Glomerular visceral epithelial cell (primary cell): Measurements from ENCODE around the gene MSLN.

Experiments used
- DNase-seq: peaks from one replicate; pipeline ENCODE4 v3.0.0-alpha.2; 2016; ENCODE audit errors: extremely low spot score

MSLN gene

DNA sequence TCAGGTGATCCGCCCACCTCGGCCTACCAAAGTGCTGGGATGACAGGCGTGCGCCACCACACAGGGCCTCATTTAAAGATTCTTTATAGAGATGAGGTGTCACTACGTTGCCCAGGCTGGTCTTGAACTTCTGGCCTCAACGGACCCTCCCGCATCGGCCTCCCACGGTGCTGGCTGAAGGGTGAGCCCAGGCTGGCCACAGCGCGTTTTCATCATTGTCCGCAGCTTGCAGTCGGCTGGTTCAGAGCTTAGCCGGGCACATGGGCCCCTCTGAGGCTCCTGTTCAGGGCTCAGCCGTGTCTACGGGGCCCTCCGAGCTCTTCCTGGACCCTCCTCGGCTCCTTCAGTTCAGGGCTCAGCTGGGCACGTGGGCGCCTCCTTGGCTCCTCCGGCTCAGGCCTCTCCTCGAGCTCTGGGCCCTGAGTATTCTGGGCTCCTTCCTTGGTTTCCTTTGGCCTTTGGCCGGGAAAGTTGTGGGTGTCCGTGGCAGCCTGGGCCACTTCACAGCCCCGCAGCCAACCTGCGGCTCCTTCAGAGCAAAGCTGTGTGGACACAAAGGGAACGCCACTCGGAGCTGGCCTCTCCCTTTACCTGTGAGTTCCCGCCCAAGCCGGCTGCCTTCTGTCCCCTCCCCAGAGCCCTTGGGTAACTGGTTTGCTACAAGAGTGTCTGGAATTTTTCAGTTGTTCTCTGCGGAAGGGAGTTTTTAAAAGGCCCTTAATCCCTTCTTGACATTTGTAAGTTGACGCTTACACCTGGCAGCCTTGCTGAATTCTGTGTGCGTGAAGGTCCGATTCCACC is 1.2 kb upstream of the MSLN start:
- no peak for DNase-seq

DNA sequence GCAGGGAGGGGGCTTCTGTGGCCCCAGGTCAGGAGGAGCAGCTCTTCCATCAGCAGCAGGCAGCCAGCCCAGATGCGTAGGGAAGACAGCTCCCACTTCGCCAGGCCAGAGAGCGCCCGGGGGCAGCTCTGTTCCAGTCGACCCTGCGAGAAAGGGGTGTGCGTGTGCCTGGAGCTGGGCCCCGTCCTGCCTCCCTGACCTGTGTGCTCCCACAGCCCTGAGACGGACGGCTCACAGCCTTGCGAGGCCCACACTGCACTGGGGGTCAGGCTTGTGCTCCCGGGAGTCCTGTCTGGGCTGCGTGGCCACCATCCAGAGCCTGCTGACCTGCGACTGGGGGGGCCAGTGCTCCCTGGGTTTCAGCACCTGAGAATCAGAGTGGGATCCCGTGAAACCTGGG is 469 bp upstream of the MSLN start:
- DNase-seq, result no peak

DNA sequence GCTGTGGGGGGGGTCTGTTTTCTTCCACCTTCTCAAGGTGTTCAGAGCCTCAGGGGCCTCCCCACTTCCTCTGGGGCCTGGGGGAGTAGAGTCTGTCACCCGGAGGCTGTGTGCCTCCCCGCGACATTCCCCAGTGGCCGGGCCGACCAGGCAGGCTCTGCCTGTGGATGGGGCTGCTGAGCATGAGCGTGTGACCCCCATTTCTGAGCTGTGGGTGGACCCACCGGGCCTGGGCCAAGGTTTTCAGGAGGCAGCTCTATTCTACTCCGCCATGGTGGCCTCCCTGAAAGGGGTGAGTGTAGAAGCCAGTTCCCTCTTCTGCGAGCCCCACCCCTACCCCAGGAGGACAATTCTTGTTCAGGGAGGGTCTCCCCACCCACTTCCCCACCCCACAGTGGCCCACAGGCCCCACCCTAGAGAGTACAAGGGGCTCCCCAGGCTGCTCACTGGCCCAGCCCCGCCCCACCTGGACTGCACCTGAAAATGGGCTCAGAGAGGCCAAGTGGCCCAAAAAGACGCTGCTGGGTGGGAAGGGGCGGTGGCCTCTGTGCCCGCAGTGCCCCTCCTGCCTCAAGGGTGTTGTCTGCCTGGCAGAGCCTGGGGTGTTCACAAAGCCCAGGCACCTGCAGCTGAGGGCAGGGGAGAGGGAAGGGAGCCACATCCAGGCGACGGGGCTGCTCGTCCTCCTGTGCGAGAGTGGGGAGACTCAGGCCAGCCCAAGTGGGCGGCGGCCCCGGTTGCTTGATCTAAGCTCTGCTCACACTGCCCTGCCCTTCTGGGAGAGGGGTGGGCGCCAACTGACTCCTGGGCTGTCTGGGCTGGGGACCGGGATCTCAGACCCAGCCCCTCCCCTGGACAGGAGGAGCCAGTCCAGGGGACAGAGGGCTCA is 1.3 kb downstream of the MSLN start:
- DNase-seq, result no peak

DNA sequence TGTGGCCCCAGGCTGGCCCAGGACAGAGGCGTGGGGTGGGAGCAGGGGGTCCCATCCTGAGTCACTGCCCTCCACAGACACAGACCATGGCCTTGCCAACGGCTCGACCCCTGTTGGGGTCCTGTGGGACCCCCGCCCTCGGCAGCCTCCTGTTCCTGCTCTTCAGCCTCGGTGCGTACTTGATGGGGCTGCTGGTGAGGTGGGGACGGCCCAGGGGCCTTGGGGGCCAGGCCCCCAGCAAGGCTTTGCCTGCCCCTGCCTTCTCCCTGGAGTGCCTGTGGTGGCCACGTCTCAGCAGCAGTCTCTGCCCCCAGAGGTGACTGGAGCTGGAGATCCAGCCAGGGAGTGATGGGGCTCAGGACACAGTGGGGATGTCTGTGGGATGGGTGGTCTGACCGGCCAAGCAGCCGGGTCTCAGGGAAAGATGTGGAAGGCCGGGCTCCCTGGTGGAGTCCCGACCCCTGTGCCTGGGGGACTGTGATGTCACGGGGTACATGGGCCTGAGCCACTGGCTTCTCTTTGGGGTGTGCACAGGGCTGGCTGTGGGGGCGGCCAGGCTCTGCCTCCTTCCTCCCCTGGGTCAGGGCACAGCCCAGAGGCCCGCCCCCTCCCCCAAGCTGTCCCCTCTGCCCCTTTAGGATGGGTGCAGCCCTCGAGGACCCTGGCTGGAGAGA is 2.2 kb downstream of the MSLN start:
- no peak for DNase-seq

DNA sequence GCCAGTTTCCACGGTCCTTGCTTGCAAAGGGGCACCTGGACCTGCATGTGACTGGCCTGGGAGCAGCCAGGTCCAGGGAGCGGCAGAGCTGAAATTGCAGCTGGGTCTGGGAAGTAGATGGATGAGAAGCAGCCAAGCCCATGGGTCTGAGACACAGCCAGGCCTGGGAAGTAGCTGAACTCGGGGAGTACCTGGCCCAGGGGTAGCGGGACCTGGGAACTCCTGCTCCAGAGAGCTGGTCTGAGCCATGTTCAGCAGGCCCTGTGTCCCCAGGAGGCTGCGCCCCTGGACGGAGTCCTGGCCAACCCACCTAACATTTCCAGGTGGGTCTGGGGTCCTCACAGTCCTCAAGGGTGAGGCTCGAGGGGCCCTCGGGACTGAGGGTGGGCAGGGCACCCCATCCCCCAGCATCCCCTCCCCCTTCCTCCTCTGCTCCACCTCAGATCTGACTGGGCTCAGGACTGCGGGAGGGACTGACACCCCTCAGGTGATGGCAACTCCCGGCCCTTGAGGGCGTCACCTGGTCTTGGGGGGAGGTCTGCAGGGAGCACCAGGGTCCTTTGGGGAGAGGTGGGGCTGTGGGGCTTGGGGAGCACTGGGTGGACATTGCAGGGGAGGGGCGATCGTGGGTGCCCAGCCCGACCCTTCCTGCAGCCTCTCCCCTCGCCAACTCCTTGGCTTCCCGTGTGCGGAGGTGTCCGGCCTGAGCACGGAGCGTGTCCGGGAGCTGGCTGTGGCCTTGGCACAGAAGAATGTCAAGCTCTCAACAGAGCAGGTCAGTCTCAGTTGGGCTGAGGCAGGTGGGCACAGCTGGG is 3.0 kb downstream of the MSLN start:
- DNase-seq, result no peak

DNA sequence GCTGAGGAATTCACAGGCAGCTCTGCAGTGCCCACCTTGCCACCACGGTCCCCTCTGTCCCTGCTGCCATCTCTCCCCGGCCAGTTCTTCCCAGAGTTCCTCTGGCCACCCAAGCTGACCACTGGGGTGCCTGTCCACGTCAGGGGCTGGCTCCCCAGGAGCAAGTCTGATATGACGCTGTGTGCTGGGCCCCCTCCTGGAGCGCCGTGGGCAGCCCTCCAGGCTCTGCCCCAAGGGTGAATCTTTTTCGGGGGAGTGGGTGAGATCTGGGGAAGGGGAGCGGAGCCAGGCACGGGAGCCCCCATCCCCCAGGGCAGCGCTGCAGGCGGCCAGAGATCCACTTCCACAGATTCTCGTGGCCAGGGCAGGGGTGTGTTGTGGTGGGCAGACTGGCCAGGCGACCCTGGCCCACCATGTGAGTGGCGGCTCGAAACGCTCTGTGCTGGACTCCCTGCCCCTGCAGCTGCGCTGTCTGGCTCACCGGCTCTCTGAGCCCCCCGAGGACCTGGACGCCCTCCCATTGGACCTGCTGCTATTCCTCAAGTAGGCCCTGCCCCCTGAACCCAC is 3.7 kb downstream of the MSLN start:
- no peak for DNase-seq

DNA sequence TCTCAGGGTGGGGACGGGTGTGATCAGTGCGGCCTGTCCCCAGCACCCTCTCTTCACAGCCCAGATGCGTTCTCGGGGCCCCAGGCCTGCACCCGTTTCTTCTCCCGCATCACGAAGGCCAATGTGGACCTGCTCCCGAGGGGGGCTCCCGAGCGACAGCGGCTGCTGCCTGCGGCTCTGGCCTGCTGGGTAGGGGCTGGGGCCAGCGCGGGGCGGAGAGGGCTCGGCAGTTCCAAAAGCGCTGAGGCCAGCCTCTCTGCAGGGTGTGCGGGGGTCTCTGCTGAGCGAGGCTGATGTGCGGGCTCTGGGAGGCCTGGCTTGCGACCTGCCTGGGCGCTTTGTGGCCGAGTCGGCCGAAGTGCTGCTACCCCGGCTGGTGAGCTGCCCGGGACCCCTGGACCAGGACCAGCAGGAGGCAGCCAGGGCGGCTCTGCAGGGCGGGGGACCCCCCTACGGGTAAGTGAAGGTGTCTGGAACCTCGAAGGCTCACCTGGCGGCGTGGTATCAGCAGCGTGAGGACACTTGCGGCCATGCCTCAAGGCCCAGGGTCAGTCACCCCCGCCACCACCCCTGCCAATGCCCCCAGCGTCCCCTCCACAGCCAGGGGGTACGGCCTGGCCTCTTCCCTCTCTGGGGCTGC is 4.4 kb downstream of the MSLN start:
- no peak for DNase-seq

DNA sequence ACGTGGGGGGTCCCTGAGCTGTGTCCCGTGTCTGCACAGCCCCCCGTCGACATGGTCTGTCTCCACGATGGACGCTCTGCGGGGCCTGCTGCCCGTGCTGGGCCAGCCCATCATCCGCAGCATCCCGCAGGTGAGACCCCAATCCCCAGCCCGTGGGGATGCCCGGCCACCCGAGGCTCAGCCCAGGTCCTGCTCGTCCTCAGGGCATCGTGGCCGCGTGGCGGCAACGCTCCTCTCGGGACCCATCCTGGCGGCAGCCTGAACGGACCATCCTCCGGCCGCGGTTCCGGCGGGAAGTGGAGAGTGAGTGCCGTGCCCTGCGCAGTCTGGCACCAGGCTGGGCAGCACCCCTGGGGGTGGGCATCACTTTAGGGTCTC is 4.9 kb downstream of the MSLN start:
- DNase-seq, result no peak

DNA sequence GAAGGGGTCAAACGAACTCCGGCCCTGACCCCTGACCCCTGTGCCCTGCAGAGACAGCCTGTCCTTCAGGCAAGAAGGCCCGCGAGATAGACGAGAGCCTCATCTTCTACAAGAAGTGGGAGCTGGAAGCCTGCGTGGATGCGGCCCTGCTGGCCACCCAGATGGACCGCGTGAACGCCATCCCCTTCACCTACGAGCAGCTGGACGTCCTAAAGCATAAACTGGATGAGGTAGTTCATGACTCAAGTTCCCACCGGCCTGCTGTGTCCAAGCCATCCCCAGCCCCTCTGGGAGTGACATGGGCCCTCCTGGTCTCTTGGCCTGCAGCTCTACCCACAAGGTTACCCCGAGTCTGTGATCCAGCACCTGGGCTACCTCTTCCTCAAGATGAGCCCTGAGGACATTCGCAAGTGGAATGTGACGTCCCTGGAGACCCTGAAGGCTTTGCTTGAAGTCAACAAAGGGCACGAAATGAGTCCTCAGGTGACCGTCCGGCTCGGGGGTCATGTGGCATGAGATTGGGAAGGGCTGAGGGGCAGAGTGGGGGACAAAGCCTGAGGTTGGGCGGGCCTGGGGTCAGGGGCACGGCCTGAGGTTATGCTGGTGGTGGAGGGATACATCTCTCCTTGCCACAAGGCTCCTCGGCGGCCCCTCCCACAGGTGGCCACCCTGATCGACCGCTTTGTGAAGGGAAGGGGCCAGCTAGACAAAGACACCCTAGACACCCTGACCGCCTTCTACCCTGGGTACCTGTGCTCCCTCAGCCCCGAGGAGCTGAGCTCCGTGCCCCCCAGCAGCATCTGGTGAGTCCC is 5.7 kb downstream of the MSLN start:
- no peak for DNase-seq

DNA sequence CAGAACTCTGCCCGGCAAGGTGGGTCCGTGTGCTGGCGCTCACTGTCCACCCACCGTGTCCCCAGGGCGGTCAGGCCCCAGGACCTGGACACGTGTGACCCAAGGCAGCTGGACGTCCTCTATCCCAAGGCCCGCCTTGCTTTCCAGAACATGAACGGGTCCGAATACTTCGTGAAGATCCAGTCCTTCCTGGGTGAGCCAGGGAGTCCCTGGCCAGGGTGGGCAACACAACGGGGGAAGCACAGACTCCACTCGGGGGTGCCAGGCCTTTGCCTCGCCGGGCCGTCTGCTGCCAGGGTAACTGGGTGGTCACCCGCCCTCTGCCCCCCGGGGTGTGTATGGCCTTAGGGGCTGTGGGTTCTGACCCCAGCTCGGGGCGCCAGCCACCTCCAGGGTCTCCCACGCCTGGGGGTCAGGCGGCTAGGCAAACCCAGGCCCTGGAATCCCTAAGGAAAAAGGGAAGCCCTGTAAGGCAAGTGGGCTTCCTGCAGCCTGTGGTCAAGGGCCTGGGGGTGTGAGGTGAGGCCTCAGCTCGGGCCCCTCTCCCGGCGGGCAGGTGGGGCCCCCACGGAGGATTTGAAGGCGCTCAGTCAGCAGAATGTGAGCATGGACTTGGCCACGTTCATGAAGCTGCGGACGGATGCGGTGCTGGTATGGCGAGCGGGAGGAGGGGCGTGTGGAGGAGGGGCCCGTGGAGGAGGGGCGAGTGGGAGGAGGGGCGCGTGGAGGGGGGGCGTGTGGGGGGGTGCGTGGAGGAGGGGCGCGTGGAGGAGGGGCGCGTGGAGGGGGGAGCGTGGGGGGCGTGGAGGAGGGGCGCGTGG is 6.5 kb downstream of the MSLN start:
- DNase-seq, result no peak

DNA sequence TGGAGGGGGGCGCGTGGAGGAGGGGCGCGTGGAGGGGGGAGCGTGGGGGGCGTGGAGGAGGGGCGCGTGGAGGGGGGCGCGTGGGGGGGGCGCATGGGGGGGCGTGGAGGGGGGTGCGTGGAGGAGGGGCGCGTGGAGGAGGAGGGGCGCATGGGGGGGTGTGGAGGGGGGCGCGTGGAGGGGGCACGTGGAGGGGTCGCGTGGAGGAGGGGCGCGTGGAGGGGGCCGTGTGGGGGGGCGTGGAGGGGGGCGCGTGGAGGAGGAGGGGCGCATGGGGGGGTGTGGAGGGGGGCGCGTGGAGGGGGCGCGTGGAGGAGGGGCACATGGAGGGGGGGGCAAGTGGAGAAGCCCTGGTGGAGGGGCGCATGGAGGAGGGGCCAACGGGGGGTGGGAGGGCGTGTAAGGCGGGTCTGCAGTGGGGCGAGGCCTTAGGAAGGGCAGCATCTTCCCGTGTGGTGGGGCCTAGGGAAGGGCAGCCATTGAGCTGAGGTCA is 7.3 kb downstream of the MSLN start:
- DNase-seq, result no peak

DNA sequence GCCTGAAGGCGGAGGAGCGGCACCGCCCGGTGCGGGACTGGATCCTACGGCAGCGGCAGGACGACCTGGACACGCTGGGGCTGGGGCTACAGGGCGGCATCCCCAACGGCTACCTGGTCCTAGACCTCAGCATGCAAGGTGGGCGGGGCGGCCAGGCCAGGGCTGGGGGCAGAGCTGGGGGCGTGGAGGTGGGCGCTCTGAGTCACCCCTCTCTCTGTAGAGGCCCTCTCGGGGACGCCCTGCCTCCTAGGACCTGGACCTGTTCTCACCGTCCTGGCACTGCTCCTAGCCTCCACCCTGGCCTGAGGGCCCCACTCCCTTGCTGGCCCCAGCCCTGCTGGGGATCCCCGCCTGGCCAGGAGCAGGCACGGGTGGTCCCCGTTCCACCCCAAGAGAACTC is 7.9 kb downstream of the MSLN start:
- no peak for DNase-seq

DNA sequence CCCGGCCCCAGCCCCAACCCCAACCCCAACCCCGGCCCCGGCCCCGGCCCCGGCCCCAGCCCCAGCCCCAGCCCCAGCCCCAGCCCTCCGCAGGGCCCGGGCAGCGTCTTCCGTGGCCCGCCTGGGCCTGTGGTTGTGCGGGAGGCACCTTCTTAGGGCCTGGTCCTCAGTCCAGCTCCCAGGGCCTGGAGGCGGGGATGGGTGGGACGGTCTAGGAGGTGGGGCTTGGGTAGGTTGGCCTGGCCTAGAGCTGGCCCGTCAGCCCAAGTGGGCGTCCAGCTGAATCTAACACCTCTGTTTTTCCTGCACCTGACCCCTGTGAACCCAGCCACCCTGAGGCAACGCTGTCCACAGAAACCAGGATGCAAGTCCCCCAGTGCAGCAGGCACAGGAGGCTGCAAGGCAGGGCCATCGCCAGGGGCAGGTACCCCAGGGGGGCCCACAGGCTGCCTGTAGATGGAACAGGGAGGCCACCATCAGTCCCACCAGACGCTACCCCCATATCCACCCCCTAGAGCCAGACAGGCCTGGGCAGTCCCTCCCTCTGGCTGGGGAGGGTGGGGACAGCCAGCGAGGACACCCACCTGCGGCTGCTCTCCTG is 8.8 kb downstream of the MSLN start:
- DNase-seq, result no peak

DNA sequence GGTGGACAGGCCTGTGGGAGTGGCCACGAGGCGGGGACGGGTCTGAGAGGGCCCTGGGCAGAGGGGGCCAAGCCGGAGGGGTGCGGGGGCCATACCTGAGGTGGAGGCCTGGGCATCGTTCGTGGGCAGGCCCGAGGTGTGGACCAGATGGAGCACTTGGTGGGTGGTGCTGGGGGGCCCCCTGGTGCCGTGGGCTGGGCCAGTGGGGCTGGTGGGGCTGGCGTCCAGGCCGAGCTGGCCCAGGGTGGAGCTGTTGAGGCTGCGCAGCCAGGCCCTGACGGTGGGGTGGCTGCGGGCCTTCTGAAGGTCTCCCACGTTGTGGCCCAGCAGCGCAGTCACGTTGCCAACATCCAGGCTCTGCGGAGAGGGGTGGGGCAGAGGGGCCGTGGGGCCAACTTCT is 9.4 kb downstream of the MSLN start:
- no peak for DNase-seq

DNA sequence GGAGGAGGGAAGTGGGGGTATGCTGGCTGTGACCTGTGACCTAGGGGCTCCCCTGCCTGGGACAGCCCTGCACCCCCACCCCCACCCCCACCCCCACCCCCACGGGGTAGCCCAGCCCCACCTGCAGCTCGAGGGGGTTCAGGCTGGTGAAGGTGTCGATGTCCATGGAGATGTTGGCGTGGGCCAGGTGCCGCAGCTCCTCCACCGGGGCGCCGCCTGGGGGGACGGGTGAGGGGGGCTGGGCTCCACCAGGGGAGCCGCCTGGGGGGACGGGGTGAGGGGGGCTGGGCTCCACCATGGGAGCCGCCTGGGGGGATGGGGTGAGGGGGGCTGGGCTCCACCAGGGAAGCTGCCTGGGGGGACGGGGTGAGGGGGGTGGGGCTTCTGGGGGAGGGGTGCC is 9.9 kb downstream of the MSLN start:
- DNase-seq, result no peak

DNA sequence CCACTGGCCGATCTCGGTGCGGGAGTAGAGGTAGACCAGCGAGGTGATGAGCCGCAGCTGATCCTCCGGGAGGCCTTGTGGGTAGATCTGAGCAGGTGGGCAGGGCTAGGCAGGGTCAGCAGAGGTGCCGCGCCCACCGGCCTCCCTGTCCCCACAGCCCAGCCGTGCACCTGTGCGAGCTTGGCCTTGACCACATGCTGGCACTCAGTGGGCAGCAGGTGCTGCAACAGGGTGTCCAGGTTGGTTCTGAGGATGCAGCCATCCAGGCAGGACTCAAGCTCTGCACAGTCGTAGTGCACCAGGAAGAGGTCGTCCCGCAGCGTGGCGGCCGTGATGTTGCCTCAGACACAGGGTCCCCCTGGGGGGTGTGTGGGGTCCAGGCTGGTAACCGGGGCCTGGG is 12.4 kb downstream of the MSLN start:
- DNase-seq, result no peak

DNA sequence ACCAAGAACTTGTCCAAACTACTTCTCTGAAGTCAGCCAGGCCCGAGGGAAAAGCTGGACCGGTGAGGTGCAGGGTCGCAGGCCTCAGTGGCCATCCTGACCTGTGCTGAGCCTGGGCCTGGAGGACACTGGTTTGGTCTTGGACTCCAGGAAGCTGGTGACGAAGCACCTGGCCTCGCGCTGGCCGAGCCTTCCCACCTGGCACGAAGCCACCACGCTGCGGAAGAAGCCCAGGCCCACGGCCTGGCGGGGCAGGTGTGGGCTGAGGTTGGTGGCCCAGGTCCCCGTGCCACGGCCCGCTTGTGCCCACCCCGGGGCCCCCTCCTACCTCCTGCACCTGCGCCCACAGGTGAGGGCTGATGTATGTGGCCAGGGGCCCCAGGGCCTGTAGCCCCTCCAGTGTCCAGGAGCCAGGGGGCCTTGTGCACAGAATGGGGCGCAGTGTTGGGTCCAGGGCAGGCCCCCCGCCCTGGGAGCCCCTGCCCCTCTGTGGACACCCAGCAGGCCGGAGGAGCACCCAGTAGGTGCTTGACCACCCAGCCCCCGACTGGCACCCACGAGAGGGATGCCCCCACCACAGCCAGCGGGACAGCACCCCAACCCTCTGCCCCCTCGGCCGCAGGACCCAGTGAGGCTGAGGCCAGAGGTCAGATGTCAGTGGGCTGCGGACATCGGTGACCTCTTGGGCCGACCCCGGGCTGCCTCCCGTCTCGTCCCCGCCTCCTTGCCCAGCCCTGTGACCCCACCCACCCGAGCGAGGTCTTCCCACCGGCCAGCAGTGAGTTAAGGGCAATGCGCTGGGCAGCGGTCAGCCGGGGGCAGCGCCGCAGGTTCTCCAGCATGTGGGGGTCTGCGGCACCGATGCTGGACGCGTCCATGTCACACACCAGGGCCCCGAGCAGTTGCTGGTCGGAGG is 13.8 kb downstream of the MSLN start:
- DNase-seq, result no peak
